ENCODE measurements around the gene APOC1.
"Not testable (repeated sequence)": the region's sequence is repeated elsewhere in the genome, so short reads cannot be mapped to it uniquely, and the experiment has no call there.

APOC1 gene

GRCh38 chr19:44914433-44915206 is at the start of gene APOC1:
TSS of gene APOC1 (plus strand) at chr19:44914608. CDS start at chr19:44914892, 284 bp downstream.
- H3K4me3 ChIP-seq (ENCODE audit: low read depth, low read length), result peak within 1 kb of the TSS; percentile 49
- DNase-seq (ENCODE audit: low read depth), result not testable (repeated sequence)

DNA sequence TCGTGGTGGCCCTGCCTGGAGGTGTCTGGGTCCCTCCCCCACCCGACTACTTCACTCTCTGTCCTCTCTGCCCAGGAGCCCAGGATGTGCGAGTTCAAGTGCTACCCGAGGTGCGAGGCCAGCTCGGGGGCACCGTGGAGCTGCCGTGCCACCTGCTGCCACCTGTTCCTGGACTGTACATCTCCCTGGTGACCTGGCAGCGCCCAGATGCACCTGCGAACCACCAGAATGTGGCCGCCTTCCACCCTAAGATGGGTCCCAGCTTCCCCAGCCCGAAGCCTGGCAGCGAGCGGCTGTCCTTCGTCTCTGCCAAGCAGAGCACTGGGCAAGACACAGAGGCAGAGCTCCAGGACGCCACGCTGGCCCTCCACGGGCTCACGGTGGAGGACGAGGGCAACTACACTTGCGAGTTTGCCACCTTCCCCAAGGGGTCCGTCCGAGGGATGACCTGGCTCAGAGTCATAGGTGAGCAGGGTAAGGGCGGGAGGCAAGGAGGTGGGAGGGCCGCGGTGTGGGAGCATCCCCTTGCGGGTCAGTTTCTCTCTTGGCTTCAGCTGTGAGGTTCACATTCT is 49.1 kb upstream of the APOC1 start:
- no peak overlapping the region for H3K4me3 ChIP-seq (ENCODE audit: low read depth, low read length)
- DNase-seq (ENCODE audit: low read depth), result no peak

DNA sequence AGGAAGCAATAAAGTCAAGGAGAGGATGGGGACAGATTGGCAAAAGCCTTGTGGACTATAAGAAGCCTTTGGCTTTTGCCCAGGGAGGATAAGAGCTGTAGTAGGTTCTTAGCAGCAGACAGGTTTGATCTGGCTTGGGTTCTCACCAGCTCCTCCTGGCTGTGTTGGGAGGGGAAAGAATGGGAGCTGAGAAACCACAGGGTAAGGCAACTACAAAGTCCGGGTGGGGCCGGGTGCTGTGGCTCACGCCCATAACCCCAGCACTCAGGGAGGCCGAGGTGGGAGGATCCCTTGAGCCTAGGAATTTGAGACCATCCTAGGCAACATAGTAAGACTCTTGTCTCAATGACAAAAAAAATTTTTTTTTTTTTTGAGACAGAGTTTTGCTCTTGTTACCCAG is 47.7 kb upstream of the APOC1 start:
- no peak overlapping the region for H3K4me3 ChIP-seq (ENCODE audit: low read depth, low read length)

GRCh38 chr19:44867578-44867977 is 46.8 kb upstream of the APOC1 start:
- H3K4me3 ChIP-seq (ENCODE audit: low read depth, low read length), result no peak overlapping the region
- no peak for DNase-seq (ENCODE audit: low read depth)

More for the DNA sequence above, 47.7 kb upstream of the APOC1 start:
- no peak for DNase-seq (ENCODE audit: low read depth)

DNA sequence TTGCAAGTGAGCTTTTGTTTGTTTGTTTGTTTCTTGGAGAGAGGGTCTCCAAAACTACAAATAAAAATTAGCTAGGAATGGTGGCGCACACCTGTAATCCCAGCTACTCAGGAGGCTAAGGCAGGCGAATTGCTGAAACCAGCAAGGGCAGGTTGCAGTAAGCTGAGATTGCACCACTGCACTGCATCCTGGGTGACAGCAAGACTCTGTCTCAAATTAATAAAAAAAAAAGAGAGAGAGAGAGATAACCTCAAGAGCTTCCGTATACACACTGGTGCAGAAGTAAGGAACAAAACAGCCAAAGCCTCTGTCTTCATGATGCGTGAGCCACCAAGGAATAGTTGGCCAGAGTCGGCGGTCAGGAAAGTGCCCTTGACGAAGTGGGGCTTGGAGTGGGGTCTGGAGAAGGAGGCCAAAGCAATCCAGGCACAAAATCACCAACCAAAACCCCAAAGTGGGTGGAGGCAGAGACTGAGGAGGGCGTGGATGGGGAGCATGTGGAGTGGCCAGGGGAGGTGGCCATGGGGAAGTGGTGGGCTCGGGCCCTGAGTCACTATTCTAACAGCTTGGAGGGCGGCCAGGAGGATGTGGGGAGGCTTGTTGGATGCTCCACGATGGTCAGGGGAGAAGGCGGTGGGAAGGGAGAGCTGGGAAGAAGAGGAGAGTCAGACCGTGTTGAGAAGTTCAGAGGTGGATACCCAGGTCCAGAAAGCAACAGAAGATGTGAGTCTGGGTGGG is 44.5 kb upstream of the APOC1 start:
- DNase-seq (ENCODE audit: low read depth), result peak; percentile 25
- no peak overlapping the region for H3K4me3 ChIP-seq (ENCODE audit: low read depth, low read length)

GRCh38 chr19:44871809-44872208 is 42.6 kb upstream of the APOC1 start:
- no peak overlapping the region for H3K4me3 ChIP-seq (ENCODE audit: low read depth, low read length)
- DNase-seq (ENCODE audit: low read depth), result no peak

DNA sequence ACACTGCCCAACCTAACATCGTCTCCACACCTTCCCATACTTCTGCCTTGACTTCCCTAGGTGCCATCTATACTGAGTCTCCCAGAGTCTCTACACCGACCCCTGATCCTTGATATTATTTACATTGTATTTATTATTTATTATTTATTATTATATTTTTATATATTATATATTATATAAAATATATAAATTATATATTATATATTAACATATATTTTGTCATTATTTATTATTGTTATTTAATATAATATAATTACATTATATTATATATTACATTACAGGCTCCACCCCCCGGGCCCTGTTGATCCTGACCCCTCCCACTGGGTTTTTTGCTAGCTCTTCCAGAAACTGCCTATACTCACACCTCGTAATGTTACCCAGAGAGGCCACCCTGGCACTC is 41.7 kb upstream of the APOC1 start:
- no peak for DNase-seq (ENCODE audit: low read depth)
- H3K4me3 ChIP-seq (ENCODE audit: low read depth, low read length), result no peak overlapping the region

GRCh38 chr19:44874317-44874716 is 40.1 kb upstream of the APOC1 start:
- no peak for DNase-seq (ENCODE audit: low read depth)
- H3K4me3 ChIP-seq (ENCODE audit: low read depth, low read length), result no peak overlapping the region

GRCh38 chr19:44875666-44876451 is 38.5 kb upstream of the APOC1 start:
- DNase-seq (ENCODE audit: low read depth), result no peak

DNA sequence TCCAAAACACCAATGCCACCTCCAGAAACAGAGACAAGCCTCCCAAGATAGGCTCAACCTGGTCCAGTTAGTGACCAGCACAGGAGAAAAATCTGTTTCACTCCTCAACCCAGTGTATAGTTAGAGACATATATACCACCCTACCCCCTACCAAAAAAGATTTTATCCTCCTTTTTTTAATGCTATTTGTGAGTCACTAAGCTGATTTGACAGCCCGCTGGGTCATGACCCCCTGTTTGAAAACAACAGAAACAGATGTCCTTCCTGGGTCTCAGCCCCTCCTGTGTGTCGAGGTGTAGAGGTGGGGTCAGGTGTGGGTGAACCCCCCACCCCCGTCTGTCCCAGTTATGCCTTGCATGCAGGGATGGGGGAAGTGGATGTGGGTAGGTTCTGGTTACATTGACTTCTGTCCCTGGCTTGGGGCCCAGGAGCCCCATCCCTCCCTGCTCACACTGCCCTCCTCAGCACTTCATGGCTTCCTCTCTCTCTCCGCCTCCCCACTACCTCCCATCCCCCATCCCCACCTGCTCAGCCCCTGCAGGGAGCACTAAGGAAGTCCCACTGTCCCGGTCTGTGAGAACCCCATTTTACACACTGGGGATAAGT is 37.4 kb upstream of the APOC1 start:
- H3K4me3 ChIP-seq (ENCODE audit: low read depth, low read length), result no peak overlapping the region
- no peak for DNase-seq (ENCODE audit: low read depth)

More at GRCh38 chr19:44875666-44876451, 38.5 kb upstream of the APOC1 start:
- H3K4me3 ChIP-seq (ENCODE audit: low read depth, low read length), result no peak overlapping the region

GRCh38 chr19:44878120-44878865 is 36.1 kb upstream of the APOC1 start:
- DNase-seq (ENCODE audit: low read depth), result no peak

GRCh38 chr19:44879309-44880065 is 34.9 kb upstream of the APOC1 start:
- DNase-seq (ENCODE audit: low read depth), result no peak
- H3K4me3 ChIP-seq (ENCODE audit: low read depth, low read length), result no peak overlapping the region

More at GRCh38 chr19:44878120-44878865, 36.1 kb upstream of the APOC1 start:
- H3K4me3 ChIP-seq (ENCODE audit: low read depth, low read length), result no peak overlapping the region

DNA sequence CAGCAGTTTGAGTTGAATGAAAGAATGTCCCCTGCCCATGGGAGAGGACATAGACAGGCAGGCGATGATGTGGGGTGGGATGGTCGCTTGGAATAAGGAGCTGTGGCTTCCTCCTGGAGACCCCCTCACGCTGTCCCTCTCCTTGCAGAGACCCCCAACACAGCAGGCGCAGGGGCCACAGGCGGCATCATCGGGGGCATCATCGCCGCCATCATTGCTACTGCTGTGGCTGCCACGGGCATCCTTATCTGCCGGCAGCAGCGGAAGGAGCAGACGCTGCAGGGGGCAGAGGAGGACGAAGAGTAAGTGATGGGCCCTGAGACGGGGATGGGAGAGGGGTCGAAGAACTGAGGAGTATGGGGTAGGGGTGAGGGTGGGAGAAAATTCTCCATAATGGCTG is 32.3 kb upstream of the APOC1 start:
- H3K4me3 ChIP-seq (ENCODE audit: low read depth, low read length), result no peak overlapping the region
- no peak for DNase-seq (ENCODE audit: low read depth)

GRCh38 chr19:44882619-44883397 is 31.6 kb upstream of the APOC1 start:
- DNase-seq (ENCODE audit: low read depth); H3K4me3 ChIP-seq (ENCODE audit: low read depth, low read length): not testable (repeated sequence)

DNA sequence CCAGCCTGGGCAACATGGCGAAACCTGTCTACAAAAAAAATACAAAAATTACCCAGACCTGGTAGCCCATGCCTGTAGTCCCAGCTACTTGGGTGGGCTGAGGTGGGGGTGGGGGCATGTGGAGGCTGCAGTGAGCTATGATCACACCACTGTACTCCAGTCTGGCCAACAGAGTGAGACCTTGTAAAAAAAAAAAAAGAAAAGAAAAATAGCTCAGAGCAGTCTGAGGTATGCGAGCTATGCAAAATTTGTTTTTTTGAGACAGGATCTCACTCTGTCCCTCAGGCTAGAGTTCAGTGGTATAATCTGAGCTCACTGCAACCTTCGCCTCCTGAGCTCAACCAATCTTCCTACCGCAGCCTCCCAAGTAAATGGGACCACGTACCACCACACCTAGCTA is 30.5 kb upstream of the APOC1 start:
- no peak for DNase-seq (ENCODE audit: low read depth)
- no peak overlapping the region for H3K4me3 ChIP-seq (ENCODE audit: low read depth, low read length)

- no peak for DNase-seq (ENCODE audit: low read depth)
- no peak overlapping the region for H3K4me3 ChIP-seq (ENCODE audit: low read depth, low read length)
These were observed 29.8 kb upstream of the APOC1 start for GRCh38 chr19:44884566-44884965.

DNA sequence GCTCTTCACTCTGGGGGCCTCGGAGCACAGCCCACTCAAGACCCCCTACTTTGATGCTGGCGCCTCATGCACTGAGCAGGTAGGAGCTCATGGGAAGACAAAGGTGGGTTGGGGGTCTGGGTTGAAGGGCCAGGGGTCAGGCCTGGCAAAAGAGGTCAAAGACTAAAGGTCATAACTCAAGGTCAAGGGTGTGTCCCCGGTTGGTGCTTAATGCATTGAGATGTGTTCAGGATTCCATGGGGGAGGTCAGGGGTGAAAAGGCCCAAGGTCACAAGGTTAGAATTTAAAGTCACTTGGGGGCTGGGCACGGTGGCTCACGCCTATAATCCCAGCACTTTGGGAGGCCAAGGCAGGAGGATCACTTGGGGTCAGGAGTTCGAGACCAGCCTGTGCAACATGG is 28.3 kb upstream of the APOC1 start:
- DNase-seq (ENCODE audit: low read depth), result no peak
- no peak overlapping the region for H3K4me3 ChIP-seq (ENCODE audit: low read depth, low read length)
